Activated CD8-positive, alpha-beta memory T cell treated with anti-CD3 and anti-CD28 coated beads for 24 hours (primary cell): Measurements from ENCODE around the gene RRP9.

Experiments used
- DNase-seq: peaks from one replicate; pipeline ENCODE4 v3.0.0-alpha.2; 2020

RRP9 gene

DNA sequence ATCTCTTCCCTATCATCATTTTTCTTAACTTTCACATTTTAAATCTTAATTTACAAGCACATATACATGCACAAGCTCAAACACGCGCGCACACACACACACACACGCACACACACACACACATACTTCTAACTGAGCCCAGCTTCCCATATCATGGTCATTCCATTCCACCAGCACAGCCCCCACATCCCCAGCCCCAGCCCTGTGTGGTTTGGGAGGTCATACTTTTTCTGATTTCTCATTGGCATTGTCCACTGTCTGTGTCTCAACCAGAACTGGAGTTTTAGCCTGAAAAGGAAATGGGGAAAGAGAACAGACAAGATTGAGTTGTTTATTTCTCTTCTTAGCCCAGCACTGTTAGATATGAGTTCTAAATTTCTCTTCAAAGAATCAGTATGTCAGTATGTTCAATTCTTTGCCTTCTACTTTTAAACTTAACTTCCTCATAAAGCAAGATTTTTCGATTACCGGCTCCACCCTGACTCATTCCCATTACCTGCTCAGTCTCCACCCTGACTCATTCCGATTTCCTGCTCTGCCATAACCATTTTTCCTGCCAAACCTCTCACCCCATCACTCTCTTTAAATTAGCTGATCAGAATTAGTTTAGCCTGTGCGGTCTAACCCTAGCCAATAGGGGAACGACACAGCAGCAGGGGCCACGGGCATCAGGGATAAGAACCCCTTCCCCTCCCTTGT, 44.9 kb downstream of the RRP9 start:
- no peak for DNase-seq

DNA sequence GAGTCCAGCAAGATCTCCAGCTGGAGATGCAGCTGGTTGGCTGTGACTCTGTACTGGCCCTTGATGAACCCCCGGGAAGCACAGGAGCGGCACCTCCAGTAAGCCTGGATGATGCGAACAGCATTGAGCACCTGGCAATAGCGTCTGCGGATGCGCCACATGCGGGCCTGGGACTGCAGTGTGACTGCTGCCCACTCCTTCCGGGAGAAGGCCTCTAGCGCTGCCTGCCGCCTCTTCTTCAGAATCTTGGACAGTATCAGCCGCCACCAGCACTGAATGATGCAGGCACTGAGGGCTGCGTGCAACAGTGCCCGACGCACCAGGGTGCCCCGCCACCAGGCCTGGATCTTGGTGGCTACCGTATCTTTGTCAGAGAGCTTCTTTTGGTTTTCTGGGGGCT, 46.8 kb downstream of the RRP9 start:
- no peak for DNase-seq

DNA sequence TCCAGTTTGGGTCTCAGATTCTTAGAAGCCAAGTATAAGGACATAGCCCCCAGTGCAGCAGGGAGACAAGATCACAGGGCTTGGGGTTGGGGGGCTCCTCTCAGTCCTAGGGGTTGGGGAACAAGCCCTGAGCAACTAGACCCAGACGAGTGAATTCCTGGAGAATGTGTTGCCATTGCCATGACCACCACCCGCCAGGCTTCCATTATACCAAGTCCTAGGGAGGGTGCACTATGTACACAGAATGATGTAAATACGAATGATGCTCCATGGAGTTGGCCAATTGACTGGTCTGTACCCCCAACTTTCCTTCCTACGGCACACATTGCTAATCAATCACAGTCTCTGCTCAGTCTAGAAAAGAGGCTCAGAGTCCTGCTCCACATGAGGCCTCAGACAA, 47.3 kb downstream of the RRP9 start:
- no peak for DNase-seq

DNA sequence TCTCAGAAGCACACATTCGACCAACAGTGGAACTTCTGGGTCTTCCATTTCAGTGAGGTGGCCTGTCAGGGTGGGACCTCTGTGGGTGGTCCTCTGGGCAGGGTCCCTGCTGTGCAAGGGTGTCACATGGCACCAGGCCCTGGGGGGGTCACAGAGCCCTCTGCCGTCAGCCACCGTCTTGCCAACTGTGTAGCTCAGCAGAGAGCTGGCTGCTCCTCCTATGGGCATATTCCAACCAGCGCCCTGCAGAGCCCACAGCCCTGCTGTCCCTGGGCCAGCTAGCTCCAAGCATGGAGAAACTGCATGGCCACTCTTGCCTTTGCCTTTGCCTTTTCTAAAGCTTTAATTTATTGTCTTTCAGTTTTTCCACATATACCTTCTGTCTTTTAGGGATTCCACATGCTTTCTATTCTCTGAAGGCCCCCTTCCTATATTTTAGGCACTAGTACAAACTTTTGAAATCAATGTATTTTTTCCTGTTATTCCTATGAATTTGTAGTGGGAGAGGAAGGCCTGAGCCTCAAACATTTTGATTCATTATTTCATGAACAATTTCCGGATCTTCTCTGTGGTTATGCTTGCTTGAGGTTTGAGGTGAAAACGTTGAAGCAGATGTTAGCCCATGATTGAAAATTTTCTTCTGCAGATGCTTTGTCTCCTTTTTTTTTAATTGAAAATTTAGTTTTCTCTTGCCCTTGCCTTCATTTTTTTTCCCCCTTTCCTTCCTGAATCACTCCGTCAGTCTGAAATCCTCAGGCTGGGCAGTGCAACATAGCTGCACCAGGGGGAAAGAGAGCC, 50.3 kb downstream of the RRP9 start:
- no peak for DNase-seq

DNA sequence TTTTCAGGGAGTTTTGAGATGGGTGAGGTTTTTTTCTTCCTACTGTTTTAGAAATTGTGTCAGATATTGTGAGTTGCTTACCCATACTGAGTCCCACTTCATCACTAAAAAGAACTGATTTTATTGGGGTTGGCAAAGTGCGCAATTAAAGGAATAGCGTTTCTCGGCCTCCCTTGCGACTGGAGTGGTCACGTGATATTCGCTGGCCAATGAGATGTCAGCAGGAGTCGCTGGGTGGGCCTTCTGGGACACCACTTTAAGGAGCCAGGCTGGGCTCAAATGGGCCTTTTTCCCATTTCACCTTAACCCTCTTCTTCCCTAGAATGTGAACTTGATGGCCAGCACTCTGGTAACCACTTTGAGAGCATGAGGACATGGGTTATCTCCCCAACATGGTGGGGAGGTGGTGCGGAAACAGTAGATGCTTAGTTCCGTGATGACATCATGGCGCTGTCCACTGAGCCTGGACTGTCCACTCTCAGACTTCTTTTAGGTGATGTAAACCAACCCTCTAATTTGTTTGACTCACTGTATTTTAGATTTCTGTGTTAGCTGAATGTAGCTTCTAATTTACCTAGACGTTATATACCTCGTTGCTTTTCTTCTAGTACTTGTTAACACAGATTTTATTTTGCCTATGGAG, 53.1 kb downstream of the RRP9 start:
- DNase-seq = no peak

DNA sequence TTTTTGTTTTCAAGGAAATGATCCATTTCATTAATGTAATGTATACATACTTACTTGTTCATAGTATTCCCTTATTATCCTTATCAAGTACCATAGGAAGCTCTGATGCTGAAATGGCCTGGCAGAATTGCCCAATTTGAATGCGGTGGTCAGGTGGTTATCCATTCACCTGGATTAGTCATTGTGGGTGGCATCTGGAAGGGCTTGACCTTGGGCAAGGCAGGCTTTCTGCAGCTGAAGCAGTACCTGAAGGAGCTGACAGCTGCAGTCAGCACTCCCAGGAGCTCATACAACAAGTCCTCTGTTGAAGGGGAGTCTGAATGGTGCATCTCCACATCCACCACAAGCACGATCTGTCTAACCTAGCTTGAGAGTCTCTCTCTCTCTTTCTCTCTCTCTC, 54.1 kb downstream of the RRP9 start:
- no peak for DNase-seq

DNA sequence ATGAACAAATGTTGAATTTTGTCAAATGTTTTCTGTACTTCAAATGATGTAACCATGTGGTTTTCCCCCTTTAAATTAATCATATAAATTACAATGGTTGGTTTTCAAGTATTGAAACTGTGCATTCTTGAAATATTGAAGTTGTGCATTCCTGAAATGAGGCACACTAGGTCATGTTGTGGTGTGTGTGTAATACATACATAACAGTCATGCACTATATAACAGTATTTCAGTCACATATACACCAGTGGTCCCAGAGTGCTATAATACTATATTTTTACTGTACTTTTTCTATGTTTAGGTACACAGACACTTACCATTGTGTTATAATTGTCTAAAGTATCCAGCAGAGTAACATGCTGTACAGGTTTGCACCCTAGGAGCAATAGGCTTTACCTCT, 55.3 kb downstream of the RRP9 start:
- no peak for DNase-seq
